ENCODE results near the gene FEZ2. TPM values are rescaled to one million over a fixed set of nuclear protein-coding genes. Genes with fewer than 3 reads are reported as not detected.

FEZ2 gene
- total RNA-seq (2021) = 57.5 and 62.9 TPM in 2 replicates
- Bru-seq, nascent RNA = percentile 89 among the genes with signal in this experiment
- percentile 89 among the genes with signal in this experiment for BruChase-seq, experiment 1, labeled RNA remaining after a 2-hour chase
- percentile 86 among the genes with signal in this experiment for BruChase-seq, experiment 2, labeled RNA remaining after a 6-hour chase
- long read RNA-seq, transcript FEZ2-204 (8 exons, 1,931 nt) = major isoform, 20 of 36 reads
- long read RNA-seq, partial matches to known transcripts = 1 of 36 reads
- long read RNA-seq, other reads (novel, unspliced or antisense) = 11 of 36 reads

GRCh38 chr2:36597532-36598377 lies at the start of gene FEZ2:
Gene FEZ2, minus strand, starts transcription at chr2:36598168. Its CDS starts 26 bp downstream, at chr2:36598142.
- CTCF ChIA-PET = no interaction called here
- TF ChIP-seq CTCF (conservative IDR thresholded peaks at IDR 0.05; ENCODE audit: low read depth, low read length) = no peak
- no peak for TF ChIP-seq EZH2 (IDR thresholded peaks at IDR 0.05; ENCODE audit: borderline replicate concordance, low read depth, low read length, poor library complexity, severe bottlenecking)
- BruUV-seq (replicated peaks) = no TSS peak

GRCh38 chr2:36634981-36635597 lies 37.1 kb upstream of the FEZ2 start:
- no peaks in the 10 kb centered on the region for H3K36me3 ChIP-seq (ENCODE audit: insufficient read depth, low read length, poor library complexity, severe bottlenecking)
- peaks cover 4% of the 10 kb centered on the region for H3K4me1 ChIP-seq (ENCODE audit: insufficient read depth, low read length, poor library complexity, severe bottlenecking)
- intact Hi-C loops (cut with micrococcal nuclease; ENCODE audit: unreplicated experiment) = no loop called here
- TF ChIP-seq CTCF (conservative IDR thresholded peaks at IDR 0.05; ENCODE audit: low read depth, low read length) = no peak
- no peak for TF ChIP-seq EZH2 (IDR thresholded peaks at IDR 0.05; ENCODE audit: borderline replicate concordance, low read depth, low read length, poor library complexity, severe bottlenecking)
- H3K27me3 ChIP-seq (replicated peaks; ENCODE audit: insufficient read depth, low read depth, low read length, poor library complexity) = no peaks in the 10 kb centered on the region
- no TSS peak for BruUV-seq (replicated peaks)
- POLR2A ChIA-PET (ENCODE audit: low non-redundant PET) = no interaction called here
- no peak overlapping the region for H3K4me3 ChIP-seq (ENCODE audit: low read depth, low read length, poor library complexity, severe bottlenecking)
- no peaks in the 10 kb centered on the region for H3K9me3 ChIP-seq (ENCODE audit: low read depth, low read length, poor library complexity, severe bottlenecking)
- DNase-seq (ENCODE audit: low spot score) = peak; percentile 45
- CTCF ChIA-PET = no interaction called here
- H3K27ac ChIP-seq (ENCODE audit: low read depth, low read length, poor library complexity, severe bottlenecking) = no peak overlapping the region

More at GRCh38 chr2:36597532-36598377, at the start of gene FEZ2:
- H3K9me3 ChIP-seq (ENCODE audit: low read depth, low read length, poor library complexity, severe bottlenecking) = no peaks in the 10 kb centered on the region
- peak; percentile 80 for DNase-seq (ENCODE audit: low spot score)
- peak within 1 kb of the TSS; percentile 83 for H3K4me3 ChIP-seq (ENCODE audit: low read depth, low read length, poor library complexity, severe bottlenecking)
- no peaks in the 10 kb centered on the region for H3K36me3 ChIP-seq (ENCODE audit: insufficient read depth, low read length, poor library complexity, severe bottlenecking)
- H3K27ac ChIP-seq (ENCODE audit: low read depth, low read length, poor library complexity, severe bottlenecking) = peak within 1 kb of the TSS; percentile 77
- peaks cover 7% of the 10 kb centered on the region for H3K4me1 ChIP-seq (ENCODE audit: insufficient read depth, low read length, poor library complexity, severe bottlenecking)
- POLR2A ChIA-PET (ENCODE audit: low non-redundant PET) = no interaction called here
- H3K27me3 ChIP-seq (replicated peaks; ENCODE audit: insufficient read depth, low read depth, low read length, poor library complexity) = no peaks in the 10 kb centered on the region
- intact Hi-C loops (cut with micrococcal nuclease; ENCODE audit: unreplicated experiment) = no loop called here

GRCh38 chr2:36633470-36634092 lies 35.6 kb upstream of the FEZ2 start:
- intact Hi-C loops (cut with micrococcal nuclease; ENCODE audit: unreplicated experiment) = no loop called here
- no peak overlapping the region for H3K27ac ChIP-seq (ENCODE audit: low read depth, low read length, poor library complexity, severe bottlenecking)
- DNase-seq (ENCODE audit: low spot score) = no peak
- H3K4me3 ChIP-seq (ENCODE audit: low read depth, low read length, poor library complexity, severe bottlenecking) = no peak overlapping the region
- no peak for TF ChIP-seq EZH2 (IDR thresholded peaks at IDR 0.05; ENCODE audit: borderline replicate concordance, low read depth, low read length, poor library complexity, severe bottlenecking)
- no peak for TF ChIP-seq CTCF (conservative IDR thresholded peaks at IDR 0.05; ENCODE audit: low read depth, low read length)
- H3K27me3 ChIP-seq (replicated peaks; ENCODE audit: insufficient read depth, low read depth, low read length, poor library complexity) = no peaks in the 10 kb centered on the region
- ChIA-PET POLR2A (ENCODE audit: low non-redundant PET) (no interaction called here), CTCF (no interaction called here)
- peaks cover 4% of the 10 kb centered on the region for H3K4me1 ChIP-seq (ENCODE audit: insufficient read depth, low read length, poor library complexity, severe bottlenecking)
- BruUV-seq (replicated peaks) = no TSS peak
- H3K9me3 ChIP-seq (ENCODE audit: low read depth, low read length, poor library complexity, severe bottlenecking) = no peaks in the 10 kb centered on the region
- no peaks in the 10 kb centered on the region for H3K36me3 ChIP-seq (ENCODE audit: insufficient read depth, low read length, poor library complexity, severe bottlenecking)

Data from A673 (cell line).